Endometrial microvascular endothelial cells (primary cell): ENCODE measurements around the gene POT1. TPM values are rescaled to one million over a fixed set of nuclear protein-coding genes. Genes with fewer than 3 reads are reported as not detected.
"Not testable (repeated sequence)": the region's sequence is repeated elsewhere in the genome, so short reads cannot be mapped to it uniquely, and the experiment has no call there.

Experiments
- in situ Hi-C: cut with HindIII; loops from 2 replicates; pipeline ENCODE4 v1.10.0; 2017; ENCODE audit warnings: low sequenced_read_pairs, low pct_unique_long_range_greater_than_20kb; ENCODE audit errors: inconsistent ontology term
- total RNA-seq: library from RNA; depleted of rRNA; stranded (reverse); fragments of >200 nt; gene quantifications from one replicate; pipeline ENCODE4 v1.2.3, GENCODE V29; 2015; ENCODE audit errors: inconsistent ontology term

POT1 gene, protein sequence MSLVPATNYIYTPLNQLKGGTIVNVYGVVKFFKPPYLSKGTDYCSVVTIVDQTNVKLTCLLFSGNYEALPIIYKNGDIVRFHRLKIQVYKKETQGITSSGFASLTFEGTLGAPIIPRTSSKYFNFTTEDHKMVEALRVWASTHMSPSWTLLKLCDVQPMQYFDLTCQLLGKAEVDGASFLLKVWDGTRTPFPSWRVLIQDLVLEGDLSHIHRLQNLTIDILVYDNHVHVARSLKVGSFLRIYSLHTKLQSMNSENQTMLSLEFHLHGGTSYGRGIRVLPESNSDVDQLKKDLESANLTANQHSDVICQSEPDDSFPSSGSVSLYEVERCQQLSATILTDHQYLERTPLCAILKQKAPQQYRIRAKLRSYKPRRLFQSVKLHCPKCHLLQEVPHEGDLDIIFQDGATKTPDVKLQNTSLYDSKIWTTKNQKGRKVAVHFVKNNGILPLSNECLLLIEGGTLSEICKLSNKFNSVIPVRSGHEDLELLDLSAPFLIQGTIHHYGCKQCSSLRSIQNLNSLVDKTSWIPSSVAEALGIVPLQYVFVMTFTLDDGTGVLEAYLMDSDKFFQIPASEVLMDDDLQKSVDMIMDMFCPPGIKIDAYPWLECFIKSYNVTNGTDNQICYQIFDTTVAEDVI
- 38.7 TPM for total RNA-seq

- in situ Hi-C loops = no loop called here
Measured at GRCh38 chr7:124929467-124930172, at the start of gene POT1. TSS of gene POT1 (minus strand) at chr7:124929825. CDS start at chr7:124897173, 32,652 bp downstream.

GRCh38 chr7:124975131-124975530, 45.5 kb upstream of the POT1 start:
- in situ Hi-C loops = not testable (repeated sequence)

- in situ Hi-C loops = no loop called here
Measured at GRCh38 chr7:124965553-124965952, 35.9 kb upstream of the POT1 start.

- in situ Hi-C loops = no loop called here
Measured at GRCh38 chr7:124959676-124960075, 30.1 kb upstream of the POT1 start.

DNA sequence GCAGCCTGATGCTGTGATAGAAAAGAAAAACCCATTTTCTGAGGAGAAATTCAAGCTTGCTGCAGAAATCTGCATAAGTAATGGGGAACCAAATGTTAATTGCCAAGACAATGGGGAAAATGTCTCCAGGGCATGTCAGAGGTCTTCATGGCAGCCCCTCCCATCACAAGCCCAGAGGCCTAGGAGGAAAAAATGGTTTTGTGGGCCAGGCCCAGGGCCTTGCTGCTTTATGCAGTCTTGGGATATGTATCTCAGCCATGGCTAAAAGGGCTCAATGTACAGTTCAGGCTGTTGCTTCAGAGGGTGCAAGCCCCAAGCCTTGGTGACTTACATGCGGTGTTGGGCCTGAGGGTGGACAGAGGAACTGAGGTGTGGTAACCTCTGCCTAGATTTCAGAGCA, 28.3 kb upstream of the POT1 start:
- in situ Hi-C loops = not testable (repeated sequence)

GRCh38 chr7:124956160-124956559, 26.5 kb upstream of the POT1 start:
- in situ Hi-C loops = no loop called here

DNA sequence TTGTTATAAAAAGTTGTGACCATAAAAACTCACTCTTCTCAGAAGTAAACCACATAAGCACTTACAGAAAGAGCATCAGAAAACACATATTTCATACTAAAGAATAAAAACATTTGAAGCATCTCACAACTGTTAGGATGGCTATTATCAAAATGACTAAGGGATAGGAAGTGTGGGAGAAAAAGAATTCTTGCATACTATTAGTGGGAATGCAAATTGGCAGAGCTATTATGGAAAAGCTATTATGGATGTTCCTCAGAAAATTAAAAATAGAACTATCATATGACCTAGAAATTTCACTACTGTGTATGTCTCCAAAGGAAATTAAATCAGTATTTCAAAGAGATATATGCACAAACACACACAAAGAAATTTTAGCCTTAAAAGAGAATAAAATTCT, 25.2 kb upstream of the POT1 start:
- in situ Hi-C loops = no loop called here

DNA sequence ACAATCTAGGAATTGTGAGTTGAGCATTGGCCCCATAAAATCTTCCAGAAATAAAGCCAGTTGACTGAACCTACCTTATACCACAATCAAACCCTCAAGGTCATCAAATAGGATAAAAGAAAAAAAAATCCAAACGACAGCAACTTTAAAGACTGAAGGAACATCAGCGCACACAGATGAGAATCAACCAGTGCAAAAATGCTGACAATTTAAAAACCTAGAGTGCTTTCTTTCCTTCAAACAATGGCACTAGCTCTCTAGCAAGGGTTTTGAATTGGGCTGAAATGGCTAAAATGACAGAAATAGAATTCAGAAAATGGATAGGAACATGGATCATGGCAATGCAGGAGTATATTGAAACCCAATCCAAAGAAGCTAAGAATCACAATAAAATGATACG, 16.1 kb upstream of the POT1 start:
- in situ Hi-C loops = no loop called here

GRCh38 chr7:124943472-124943871, 13.8 kb upstream of the POT1 start:
- in situ Hi-C loops = no loop called here

DNA sequence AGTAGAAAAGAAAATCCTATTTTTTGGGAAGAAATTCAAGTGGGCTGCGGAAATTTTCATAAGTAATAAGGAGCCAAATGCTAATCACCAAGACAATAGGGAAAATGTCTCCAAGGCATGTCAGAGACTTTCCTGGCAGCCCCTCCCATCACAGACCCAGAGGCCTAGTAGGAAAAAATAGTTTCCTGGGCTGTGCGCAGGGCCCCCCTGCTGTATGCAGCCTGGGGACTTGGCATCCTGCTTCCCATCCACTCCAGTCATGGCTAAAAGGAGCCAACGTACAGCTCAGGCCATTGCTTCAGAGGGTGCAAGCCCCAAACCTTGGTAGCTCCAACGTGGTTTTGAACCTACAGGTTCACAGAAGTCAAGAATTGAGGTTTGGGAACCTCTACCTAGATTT, 12.8 kb upstream of the POT1 start:
- in situ Hi-C loops = no loop called here

DNA sequence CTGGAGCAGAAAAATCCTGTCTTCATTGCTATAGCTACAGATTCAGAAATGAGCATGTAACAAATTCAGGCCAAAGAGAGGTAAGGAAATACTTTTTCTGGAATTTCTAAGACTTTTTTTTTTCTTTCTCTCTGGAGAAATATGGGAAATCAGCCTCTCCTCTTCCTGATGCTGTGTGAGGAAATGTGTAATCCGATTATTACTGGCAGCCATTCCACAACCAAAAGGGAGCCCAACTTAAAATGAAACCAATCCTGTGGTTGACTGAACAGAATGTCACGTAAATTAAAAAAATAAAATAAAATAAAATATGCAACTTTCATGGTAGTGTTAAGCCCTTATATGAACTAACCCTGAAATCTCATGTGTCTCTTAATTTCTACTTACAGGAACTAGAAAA, 10.7 kb upstream of the POT1 start:
- in situ Hi-C loops = no loop called here

DNA sequence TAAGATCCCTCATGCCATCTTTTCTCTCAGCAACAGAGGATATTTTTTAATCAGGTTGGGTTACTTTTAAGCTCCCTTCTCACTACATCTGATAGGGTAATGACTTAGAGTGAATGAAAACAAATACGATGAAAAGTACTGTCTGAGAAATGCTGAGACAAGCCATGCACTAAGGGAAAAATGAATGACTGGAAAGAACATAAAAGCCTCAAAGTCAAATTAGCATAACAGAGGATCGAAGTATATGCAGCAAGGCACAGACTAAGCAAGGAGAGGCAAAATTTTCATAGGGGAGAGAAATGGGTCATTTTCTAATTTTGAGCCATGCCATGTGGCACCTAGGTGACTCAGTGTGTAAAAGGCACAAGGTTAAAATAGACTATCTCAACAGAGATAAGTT, 8.5 kb upstream of the POT1 start:
- in situ Hi-C loops = no loop called here

GRCh38 chr7:124937076-124937475, 7.5 kb upstream of the POT1 start:
- in situ Hi-C loops = no loop called here

- in situ Hi-C loops = no loop called here
Measured at GRCh38 chr7:124934841-124935240, 5.2 kb upstream of the POT1 start.

DNA sequence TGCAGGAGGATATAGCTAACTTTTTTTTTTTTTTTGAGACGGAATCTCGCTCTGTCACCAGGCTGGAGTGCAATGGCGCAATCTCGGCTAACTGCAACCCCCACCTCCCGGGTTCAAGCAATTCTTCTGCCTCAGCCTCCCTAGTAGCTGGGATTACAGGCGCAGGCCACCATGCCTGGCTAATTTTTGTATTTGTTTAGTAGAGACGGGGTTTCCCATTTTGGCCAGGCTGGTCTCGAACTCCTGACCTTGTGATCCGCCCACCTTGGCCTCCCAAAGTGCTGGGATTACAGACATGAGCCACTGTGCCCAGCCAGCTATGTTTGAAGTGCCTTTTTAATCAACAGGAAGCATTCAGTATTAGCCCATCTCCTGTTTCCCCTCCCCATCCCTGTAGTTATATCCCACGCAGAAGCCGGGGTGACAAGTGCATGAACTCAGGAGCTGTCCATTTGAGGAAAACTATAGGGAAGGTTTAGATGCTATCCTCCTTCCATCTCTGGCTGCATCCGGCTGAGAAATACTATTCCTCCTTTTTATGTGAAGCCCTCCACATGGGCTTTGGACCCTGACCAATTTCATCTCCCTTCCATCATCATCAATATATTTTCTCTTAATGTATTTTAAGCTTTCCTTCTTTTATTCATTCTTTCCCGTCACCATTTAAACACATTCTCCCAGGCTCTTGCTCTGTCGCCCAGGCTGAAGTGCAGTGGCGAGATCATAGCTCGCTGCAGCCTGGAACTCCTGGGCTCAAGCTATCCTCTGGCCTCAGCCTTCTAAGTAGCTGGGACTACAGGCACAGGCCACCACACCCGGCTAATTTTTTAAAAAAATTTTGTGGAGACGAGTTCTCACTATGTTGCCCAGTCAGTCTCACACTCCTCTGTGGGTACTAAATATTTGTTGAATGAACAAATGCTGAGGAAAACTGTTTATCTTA, 1.3 kb upstream of the POT1 start:
- in situ Hi-C loops = no loop called here

DNA sequence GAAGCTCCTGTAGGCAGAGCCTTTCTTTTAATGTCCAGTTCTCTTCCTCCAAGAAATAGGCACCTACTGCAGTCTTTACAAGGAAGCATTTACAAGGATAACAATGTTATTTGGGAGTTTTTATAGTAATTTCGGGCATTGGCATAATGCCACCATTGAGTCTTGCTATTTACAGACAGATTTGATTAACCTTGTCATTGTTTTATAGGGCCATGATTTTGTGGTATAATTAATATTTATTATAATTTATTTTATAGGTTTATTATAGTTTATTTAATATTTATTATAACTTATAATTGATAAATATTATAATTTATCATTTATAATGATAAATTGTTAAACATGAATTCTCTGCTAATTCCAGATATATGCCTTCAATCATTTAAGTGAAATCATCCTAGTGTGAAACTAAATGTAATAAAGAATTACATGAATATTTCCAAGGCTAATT, 573 bp upstream of the POT1 start:
- in situ Hi-C loops = no loop called here

DNA sequence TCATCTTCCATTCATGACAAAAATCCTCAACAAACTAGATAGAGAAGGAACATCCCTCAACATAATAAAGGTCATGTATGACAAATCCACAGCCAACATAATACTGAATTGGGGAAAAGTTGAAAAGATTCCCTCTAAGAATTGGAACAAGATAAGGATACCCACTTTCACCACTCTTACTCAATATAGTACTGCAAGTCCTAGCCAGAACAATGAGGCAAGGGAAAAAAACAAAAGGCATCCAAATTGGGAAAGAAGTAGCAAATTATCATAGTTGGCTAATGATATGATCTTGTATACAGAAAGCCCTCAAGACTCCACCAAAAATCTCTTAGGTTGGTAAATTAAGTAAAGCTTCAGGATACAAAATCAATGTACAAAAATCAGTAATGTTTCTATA, 4.7 kb downstream of the POT1 start:
- in situ Hi-C loops = no loop called here

- in situ Hi-C loops = no loop called here
Measured at GRCh38 chr7:124922200-124922599, 7.4 kb downstream of the POT1 start.

DNA sequence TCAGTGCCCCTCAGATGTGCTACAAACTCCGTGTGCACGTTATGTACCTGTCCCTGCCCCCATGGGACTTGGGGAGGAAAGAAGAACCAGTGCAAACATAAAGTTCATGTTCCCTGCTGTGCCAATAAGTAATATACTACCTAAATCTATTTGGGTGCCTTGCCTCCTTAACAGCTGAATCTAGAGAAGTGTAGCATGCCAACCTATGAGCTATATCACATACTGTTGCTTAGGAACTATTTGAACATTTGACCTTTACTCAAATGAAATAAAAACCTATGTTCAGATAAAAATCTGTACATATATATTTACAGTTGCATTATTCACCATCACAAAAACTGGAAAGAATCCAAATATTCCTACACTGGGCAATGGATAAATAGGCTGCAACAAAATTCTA, 9.8 kb downstream of the POT1 start:
- in situ Hi-C loops = no loop called here
